ENCODE data around the gene MYO15A.

The MYO15A gene

GRCh38 chr17:18102640-18103039 lies 5.9 kb upstream of the MYO15A start:
- no peak for DNase-seq

GRCh38 chr17:18105027-18105426 lies 3.5 kb upstream of the MYO15A start:
- no peak for DNase-seq

- no peak for DNase-seq
Observed at GRCh38 chr17:18105595-18105994, 3.0 kb upstream of the MYO15A start.

GRCh38 chr17:18106211-18106610 lies 2.3 kb upstream of the MYO15A start:
- DNase-seq: no peak

GRCh38 chr17:18107061-18107790 lies 1.3 kb upstream of the MYO15A start:
- DNase-seq: no peak

- DNase-seq: no peak
Observed at GRCh38 chr17:18107971-18108370, 585 bp upstream of the MYO15A start.

- no peak for DNase-seq
Observed at GRCh38 chr17:18109935-18110485, 1.5 kb downstream of the MYO15A start.

- no peak for DNase-seq
Observed at GRCh38 chr17:18110636-18111145, 2.1 kb downstream of the MYO15A start.

GRCh38 chr17:18111330-18111971 lies 2.9 kb downstream of the MYO15A start:
- DNase-seq: no peak

GRCh38 chr17:18115517-18115916 lies 7.0 kb downstream of the MYO15A start:
- no peak for DNase-seq

GRCh38 chr17:18116078-18116477 lies 7.5 kb downstream of the MYO15A start:
- no peak for DNase-seq

GRCh38 chr17:18117533-18117932 lies 9.0 kb downstream of the MYO15A start:
- DNase-seq: no peak

GRCh38 chr17:18117982-18118975 lies 9.7 kb downstream of the MYO15A start:
- no peak for DNase-seq

GRCh38 chr17:18119166-18119745 lies 10.7 kb downstream of the MYO15A start:
- DNase-seq: no peak

GRCh38 chr17:18119938-18120337 lies 11.4 kb downstream of the MYO15A start:
- DNase-seq: no peak

- DNase-seq: no peak
Observed at GRCh38 chr17:18120461-18121017, 12.0 kb downstream of the MYO15A start.

- DNase-seq: no peak
Observed at GRCh38 chr17:18121144-18121910, 12.8 kb downstream of the MYO15A start.

GRCh38 chr17:18122990-18123753 lies 14.6 kb downstream of the MYO15A start:
- no peak for DNase-seq

GRCh38 chr17:18124345-18125126 lies 16.0 kb downstream of the MYO15A start:
- no peak for DNase-seq

- DNase-seq: no peak
Observed at GRCh38 chr17:18129041-18129502, 20.5 kb downstream of the MYO15A start.

All from NCI-H1436 treated with DMSO at 0.1 percent for 48 hours (cell line).